H1 (cell line): ENCODE results near the gene HELQ. TPM values are rescaled to one million over a fixed set of nuclear protein-coding genes. Genes with fewer than 3 reads are reported as not detected.

Experiments used
- CTCF ChIA-PET: fragments of 300-600 bp; sonication (Branson Sonifier 250); formaldehyde crosslinking; loops from one replicate; lab custom pipeline; 2021; ENCODE audit not compliant: partially characterized antibody; lab: Charles Lee
- POLR2A ChIA-PET: fragments of 300-600 bp; sonication (Branson Sonifier 250); formaldehyde crosslinking; loops from one replicate; lab custom pipeline; 2021; ENCODE audit warnings: inconsistent platforms; ENCODE audit not compliant: partially characterized antibody; lab: Charles Lee
- DNase-seq, 2 experiments: peaks; one replicate each; pipeline versions ENCODE4 v3.0.0 to v3.0.0-alpha.2; 2010 to 2022; ENCODE audit warnings: low spot score in 2 of 2, low read depth in 1 of 2, mixed read lengths in 1 of 2
- FAIRE-seq: peaks from 2 replicates; lab custom pipeline; 2011; peaks lifted over from hg19 to GRCh38; lab: Jason Lieb, UNC
- H2AFZ ChIP-seq: 2 replicates; pipeline ENCODE4 v1.8.1; 2012; ENCODE audit warnings: low read length, inconsistent platforms
- H2AK5ac ChIP-seq: 2 replicates; pipeline ENCODE4 v1.6.1; 2013; ENCODE audit warnings: low read depth, low read length
- H2BK120ac ChIP-seq: replicated peaks from 2 replicates; pipeline ENCODE3; 2013; ENCODE audit warnings: low read depth, low read length, inconsistent platforms
- H2BK12ac ChIP-seq: 2 replicates; pipeline ENCODE4 v1.6.1; 2013; ENCODE audit warnings: low read depth, low read length
- H2BK15ac ChIP-seq: 2 replicates; pipeline ENCODE4 v1.6.1; 2013; ENCODE audit warnings: low read length
- H2BK20ac ChIP-seq: 2 replicates; pipeline ENCODE4 v1.6.1; 2013; ENCODE audit warnings: low read length
- H2BK5ac ChIP-seq: 2 replicates; pipeline ENCODE4 v1.6.1; 2013; ENCODE audit warnings: low read depth, low read length
- H3K14ac ChIP-seq: 2 replicates; pipeline ENCODE4 v1.6.1; 2013; ENCODE audit warnings: inconsistent platforms; ENCODE audit not compliant: insufficient read length
- H3K18ac ChIP-seq: 2 replicates; pipeline ENCODE4 v1.6.1; 2013; ENCODE audit warnings: low read length; ENCODE audit errors: extremely low read depth
- H3K23ac ChIP-seq: 2 replicates; pipeline ENCODE4 v1.6.1; 2013; ENCODE audit warnings: inconsistent platforms; ENCODE audit not compliant: insufficient read length
- H3K23me2 ChIP-seq: 2 replicates; pipeline ENCODE4 v1.6.1; 2013; ENCODE audit warnings: low read depth, low read length
- H3K27ac ChIP-seq: 2 replicates; pipeline ENCODE4 v1.6.1; 2011; ENCODE audit warnings: low read depth, low read length, inconsistent platforms
- H3K27me3 ChIP-seq, 4 experiments: replicated peaks in 1 of 4; 1 replicate in 1 of 4; 2 replicates in 3 of 4; pipeline versions ENCODE4 v1.6.1 to v1.8.1; 2011 to 2013; ENCODE audit warnings: low read length in 3 of 4, mild to moderate bottlenecking in 3 of 4, inconsistent platforms in 2 of 4, mixed read lengths in 2 of 4, moderate library complexity in 1 of 4; ENCODE audit not compliant: control insufficient read depth in 3 of 4, insufficient read depth in 3 of 4; ENCODE audit errors: extremely low read depth in 1 of 4
- H3K36me3 ChIP-seq, 4 experiments: 2 replicates each; pipeline versions ENCODE4 v1.6.1 to v1.8.1; 2011 to 2013; ENCODE audit warnings: mild to moderate bottlenecking in 4 of 4, low read length in 3 of 4, moderate library complexity in 2 of 4, control low read depth in 1 of 4, inconsistent platforms in 1 of 4; ENCODE audit not compliant: insufficient read depth in 4 of 4, control insufficient read depth in 2 of 4
- H3K4ac ChIP-seq: replicated peaks from 2 replicates; pipeline ENCODE3; 2013; ENCODE audit warnings: low read length, low read depth, mixed read lengths, inconsistent platforms; ENCODE audit not compliant: insufficient read length
- H3K4me1 ChIP-seq, 4 experiments: replicated peaks in 1 of 4; 1 replicate in 1 of 4; 2 replicates in 3 of 4; pipeline versions ENCODE4 v1.6.1 to v1.8.1; 2011 to 2013; ENCODE audit warnings: low read length in 3 of 4, inconsistent platforms in 2 of 4, mixed read lengths in 1 of 4; ENCODE audit not compliant: insufficient read depth in 4 of 4, control insufficient read depth in 3 of 4
- H3K4me2 ChIP-seq, 2 experiments: 2 replicates each; pipeline versions ENCODE4 v1.6.1 to v1.8.1; 2011 to 2013; ENCODE audit warnings: low read depth in 2 of 2, low read length in 2 of 2, control low read depth in 1 of 2, inconsistent platforms in 1 of 2, mild to moderate bottlenecking in 1 of 2; ENCODE audit not compliant: insufficient read depth in 1 of 2
- H3K4me3 ChIP-seq, 4 experiments: fragments of 200-600, 300-600 bp in 1 of 4; sonication (generic), shearing (Covaris generic), sonication (Bioruptor Twin) in 1 of 4; 2 replicates each; pipeline versions ENCODE4 v1.5.1 to v1.8.1; 2011 to 2016; ENCODE audit warnings: low read length in 4 of 4, low read depth in 3 of 4, control low read depth in 2 of 4, inconsistent platforms in 2 of 4, mild to moderate bottlenecking in 2 of 4, mixed read lengths in 1 of 4, moderate library complexity in 1 of 4; ENCODE audit not compliant: insufficient read depth in 2 of 4; ENCODE audit errors: extremely low read depth in 1 of 4
- H3K56ac ChIP-seq: replicated peaks from 2 replicates; pipeline ENCODE3; 2013; ENCODE audit warnings: low read depth, mild to moderate bottlenecking, mixed read lengths, low read length, inconsistent platforms; ENCODE audit not compliant: insufficient read length
- H3K79me1 ChIP-seq: 2 replicates; pipeline ENCODE4 v1.6.1; 2013; ENCODE audit warnings: low read depth, low read length, control low read depth
- H3K79me2 ChIP-seq, 2 experiments: 2 replicates each; pipeline versions ENCODE4 v1.6.1 to v1.8.1; 2012 to 2013; ENCODE audit warnings: low read length in 2 of 2, mild to moderate bottlenecking in 2 of 2, inconsistent platforms in 1 of 2; ENCODE audit not compliant: insufficient read depth in 2 of 2, control insufficient read depth in 1 of 2
- H3K9ac ChIP-seq, 4 experiments: replicated peaks in 1 of 4; 1 replicate in 1 of 4; 2 replicates in 3 of 4; pipeline versions ENCODE4 v1.6.1 to v1.8.1; 2011 to 2013; ENCODE audit warnings: low read depth in 3 of 4, low read length in 3 of 4, control low read depth in 2 of 4, mild to moderate bottlenecking in 2 of 4, moderate library complexity in 2 of 4, inconsistent platforms in 1 of 4; ENCODE audit errors: extremely low read depth in 1 of 4
- H3K9me3 ChIP-seq, 2 experiments: 2 replicates each; pipeline versions ENCODE4 v1.6.1 to v1.8.1; 2012 to 2013; ENCODE audit warnings: mild to moderate bottlenecking in 2 of 2, moderate library complexity in 2 of 2, control low read depth in 1 of 2, inconsistent platforms in 1 of 2, low read depth in 1 of 2, low read length in 1 of 2, mixed read lengths in 1 of 2; ENCODE audit not compliant: insufficient read depth in 2 of 2
- H4K20me1 ChIP-seq, 2 experiments: replicated peaks in 1 of 2; 2 replicates each; pipeline versions ENCODE3 to v1.8.1; 2011 to 2013; ENCODE audit warnings: inconsistent platforms in 2 of 2, low read length in 2 of 2, mild to moderate bottlenecking in 1 of 2; ENCODE audit not compliant: insufficient read depth in 2 of 2, control insufficient read depth in 1 of 2
- H4K5ac ChIP-seq: 2 replicates; pipeline ENCODE4 v1.6.1; 2013; ENCODE audit warnings: low read length, low read depth, mixed read lengths, inconsistent platforms; ENCODE audit not compliant: insufficient read length
- H4K8ac ChIP-seq: 2 replicates; pipeline ENCODE4 v1.8.0; 2013; ENCODE audit warnings: mild to moderate bottlenecking, moderate library complexity, low read length, inconsistent platforms; ENCODE audit not compliant: insufficient read depth; ENCODE audit errors: extremely low read depth
- H4K91ac ChIP-seq: replicated peaks from 2 replicates; pipeline ENCODE3; 2013; ENCODE audit warnings: low read length, mixed read lengths, inconsistent platforms; ENCODE audit not compliant: insufficient read length
- MAX ChIP-seq: IDR thresholded peaks from 2 replicates; pipeline ENCODE4 v1.6.1; 2012; ENCODE audit warnings: inconsistent platforms
- NANOG ChIP-seq: IDR thresholded peaks from 2 replicates; pipeline ENCODE4 v1.6.1; 2011; ENCODE audit warnings: low read length, low read depth, mild to moderate bottlenecking, inconsistent platforms; ENCODE audit not compliant: insufficient read depth, poor library complexity, severe bottlenecking
- WGBS, 2 experiments: shearing (Covaris generic) in 1 of 2; methylation state at CpG; one replicate each; pipeline versions ENCODE4 v1.1.6 to v1.1.7; 2013 to 2015; ENCODE audit warnings: low lambda C conversion rate in 2 of 2, mixed read lengths in 2 of 2, inconsistent platforms in 1 of 2, low coverage in 1 of 2, missing lambda C conversion rate in 1 of 2; ENCODE audit not compliant: insufficient replicate concordance in 2 of 2, insufficient coverage in 1 of 2, insufficient read length in 1 of 2; ENCODE audit errors: extremely low coverage in 1 of 2, missing lambda C conversion rate in 1 of 2; 5-methylcytosine and 5-hydroxymethylcytosine counted together
- polyA plus RNA-seq, 7 experiments: library from polyadenylated mRNA; depleted of rRNA in 3 of 7; stranded (reverse) in 5 of 7; unstranded in 2 of 7; fragments of >200 nt in 5 of 7; fragments of 200-250 nt in 2 of 7; gene quantifications; 1 replicate in 5 of 7; 2 replicates in 1 of 7; 4 replicates in 1 of 7; pipeline versions ENCODE4 v1.2.1 to v1.2.3, GENCODE V29; 2011 to 2013; ENCODE audit warnings: missing spikeins in 2 of 7, mixed read lengths in 2 of 7
- total RNA-seq: library from RNA; stranded (reverse); fragmentation: NEBNext Ultra II Directional; extraction: Animal tissue kit (Norgen Biotek cat#: 25700); gene quantifications from 2 replicates; pipeline ENCODE4 v1.2.1, GENCODE V29; 2021

HELQ gene
- total and polyA plus RNA-seq, 2 of the 8 experiments (the other 6 are each of a cell fraction or from before 2014, with no cell fraction given) = 4.7 to 9.0 TPM

- H3K79me1 ChIP-seq = no peaks in the 10 kb centered on the region
- no peak overlapping the region for H3K14ac ChIP-seq
- no peak overlapping the region for H3K23ac ChIP-seq
- no peaks in the 10 kb centered on the region for H3K9me3 ChIP-seq
- no peak overlapping the region for H4K5ac ChIP-seq
- H2BK20ac ChIP-seq = no peak overlapping the region
- no peak for FAIRE-seq
- H3K23me2 ChIP-seq = no peaks in the 10 kb centered on the region
- H3K56ac ChIP-seq = no peak overlapping the region
- H3K4me3 ChIP-seq = no peak overlapping the region
- ChIA-PET POLR2A (no interaction called here), CTCF (interaction anchor here (1.7 kb wide), 1 partner anchor 29 kb away, joined by 4 read pairs; no protein-coding TSS in a partner anchor)
- no peak overlapping the region for H3K4me2 ChIP-seq
- no peaks in the 10 kb centered on the region for H3K27me3 ChIP-seq
- 90% methylated on average over 4 of the region's 4 CpGs; no CpG with 5 or more reads in 1 of the 2 experiments for WGBS, 2 experiments
- no peak overlapping the region for H4K8ac ChIP-seq
- DNase-seq = no peak
- no peaks in the 10 kb centered on the region for H3K79me2 ChIP-seq
- no peaks in the 10 kb centered on the region for H4K20me1 ChIP-seq
- H4K91ac ChIP-seq = no peak overlapping the region
- H2BK5ac ChIP-seq = no peak overlapping the region
- H3K27ac ChIP-seq = no peak overlapping the region
- peaks cover 0 to 4% (median 3%) of the 10 kb centered on the region in 4 experiments; a peak in 2 of 8 replicates for H3K36me3 ChIP-seq
- H2AFZ ChIP-seq = no peak overlapping the region
- H2AK5ac ChIP-seq = no peak overlapping the region
- no peak overlapping the region for H2BK15ac ChIP-seq
- no peak overlapping the region for H3K18ac ChIP-seq
- H3K4ac ChIP-seq = no peak overlapping the region
- H2BK12ac ChIP-seq = no peak overlapping the region
- no peaks in the 10 kb centered on the region for H3K4me1 ChIP-seq
- H2BK120ac ChIP-seq = no peak overlapping the region
- no peak overlapping the region for H3K9ac ChIP-seq
- no peak for TF ChIP-seq NANOG
- TF ChIP-seq MAX = no peak
Measured at GRCh38 chr4:83417566-83417965, 38.1 kb downstream of the HELQ start.
